Measurements from ENCODE around the gene NSD2. TPM values are rescaled to one million over a fixed set of nuclear protein-coding genes. Genes with fewer than 3 reads are reported as not detected.

NSD2 gene
- total RNA-seq, 1 experiment from 2014 or later: 136 TPM

DNA sequence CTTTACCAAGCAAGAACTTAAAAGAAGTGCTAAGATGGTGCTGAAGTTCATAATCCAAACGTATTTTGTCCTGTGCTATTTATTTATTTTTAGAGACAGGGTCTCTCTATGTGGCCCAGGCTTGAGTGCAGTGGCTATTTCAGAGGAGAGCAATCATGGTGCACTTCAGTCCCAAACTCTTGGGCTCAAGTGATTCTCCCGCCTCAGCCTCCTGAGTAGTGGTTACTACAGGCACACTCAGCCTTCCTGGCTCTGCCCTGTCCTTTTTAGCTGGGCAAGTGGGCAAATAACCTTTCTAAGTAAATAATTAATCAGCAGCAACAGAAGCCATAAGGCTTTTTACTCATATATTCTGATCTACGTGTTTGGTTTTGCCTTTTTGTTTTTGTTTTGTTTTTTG, 2.6 kb downstream of the NSD2 start:
- no peaks in the 10 kb centered on the region for H3K9me3 Mint-ChIP-seq
- Histone ChIP-seq H2AFZ (ENCODE audit: low read length) (no peak overlapping the region), H4K8ac (replicated peaks; ENCODE audit: insufficient read length, low read depth, low read length) (no peak overlapping the region), H3K23ac (ENCODE audit: insufficient read length, low read depth, low read length) (no peak overlapping the region), H2BK12ac (ENCODE audit: insufficient read length, low read depth, low read length) (no peak overlapping the region), H3K9ac (ENCODE audit: extremely low read depth, insufficient read length, low read length) (no peak overlapping the region), H3K4ac (ENCODE audit: low read depth, low read length) (no peak overlapping the region), H3K27me3 (ENCODE audit: insufficient read depth, low read length) (peaks cover under 1% of the 10 kb centered on the region; the same call in 1 of the 2 replicates), H2BK120ac (ENCODE audit: low read depth, low read length, poor library complexity, severe bottlenecking) (no peak overlapping the region), H4K20me1 (ENCODE audit: control insufficient read depth, insufficient read depth, insufficient read length) (no peaks in the 10 kb centered on the region), H4K91ac (ENCODE audit: insufficient read length, low read depth, low read length) (no peak overlapping the region), H3K27ac (ENCODE audit: insufficient read length, low read depth, low read length) (no peak overlapping the region), H3T11ph (ENCODE audit: low read length) (no peak overlapping the region), H3K79me2 (ENCODE audit: insufficient read depth, low read length) (peaks cover 40% of the 10 kb centered on the region; the same call in 1 of the 2 replicates), H3K79me1 (ENCODE audit: insufficient read depth, low read depth, low read length, poor library complexity, severe bottlenecking) (peaks cover 14% of the 10 kb centered on the region), H3K56ac (ENCODE audit: insufficient read length, low read depth, low read length) (no peak overlapping the region), H3K4me2 (ENCODE audit: insufficient read depth, insufficient read length, low read length) (no peak overlapping the region), H2BK15ac (ENCODE audit: low read depth, low read length) (no peak overlapping the region), H3K4me1 (ENCODE audit: insufficient read depth, low read length) (no peaks in the 10 kb centered on the region; the same call in 1 of the 2 replicates), H3K18ac (ENCODE audit: insufficient read length, low read depth, low read length) (no peak overlapping the region), H4K5ac (ENCODE audit: insufficient read length, low read depth, low read length) (no peak overlapping the region), H2BK20ac (ENCODE audit: low read depth, low read length, poor library complexity, severe bottlenecking) (no peak overlapping the region), H3K9me3 (ENCODE audit: control insufficient read depth, low read depth, low read length) (no peaks in the 10 kb centered on the region), H2BK5ac (ENCODE audit: insufficient read length, low read length) (no peak overlapping the region), H3K23me2 (ENCODE audit: insufficient read length, low read depth, low read length, poor library complexity, severe bottlenecking) (peaks cover 7% of the 10 kb centered on the region), H2AK5ac (ENCODE audit: insufficient read length, low read length) (no peak overlapping the region), H3K14ac (ENCODE audit: insufficient read depth, low read length) (no peak overlapping the region)
- no peak for DNase-seq
- TF ChIP-seq, protein P1, sequence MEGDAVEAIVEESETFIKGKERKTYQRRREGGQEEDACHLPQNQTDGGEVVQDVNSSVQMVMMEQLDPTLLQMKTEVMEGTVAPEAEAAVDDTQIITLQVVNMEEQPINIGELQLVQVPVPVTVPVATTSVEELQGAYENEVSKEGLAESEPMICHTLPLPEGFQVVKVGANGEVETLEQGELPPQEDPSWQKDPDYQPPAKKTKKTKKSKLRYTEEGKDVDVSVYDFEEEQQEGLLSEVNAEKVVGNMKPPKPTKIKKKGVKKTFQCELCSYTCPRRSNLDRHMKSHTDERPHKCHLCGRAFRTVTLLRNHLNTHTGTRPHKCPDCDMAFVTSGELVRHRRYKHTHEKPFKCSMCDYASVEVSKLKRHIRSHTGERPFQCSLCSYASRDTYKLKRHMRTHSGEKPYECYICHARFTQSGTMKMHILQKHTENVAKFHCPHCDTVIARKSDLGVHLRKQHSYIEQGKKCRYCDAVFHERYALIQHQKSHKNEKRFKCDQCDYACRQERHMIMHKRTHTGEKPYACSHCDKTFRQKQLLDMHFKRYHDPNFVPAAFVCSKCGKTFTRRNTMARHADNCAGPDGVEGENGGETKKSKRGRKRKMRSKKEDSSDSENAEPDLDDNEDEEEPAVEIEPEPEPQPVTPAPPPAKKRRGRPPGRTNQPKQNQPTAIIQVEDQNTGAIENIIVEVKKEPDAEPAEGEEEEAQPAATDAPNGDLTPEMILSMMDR (conservative IDR thresholded peaks at IDR 0.05): no peak
- H3K4me1 Mint-ChIP-seq: peaks cover 35 to 39% of the 10 kb centered on the region in 2 experiments
- H3K4me3 Mint-ChIP-seq: peak overlapping the region in 1 of 2 experiments; percentile 19; a peak in 3 of 5 replicates
- peaks cover 16% of the 10 kb centered on the region for H3K27me3 Mint-ChIP-seq (ENCODE audit: low read depth)
- WGBS (ENCODE audit: extremely low coverage, insufficient read length, low lambda C conversion rate): no CpG with 5 or more reads among the region's 3 CpGs
- H3K27ac Mint-ChIP-seq: no peak overlapping the region; a peak in 1 of 7 replicates
- H3K36me3 Mint-ChIP-seq (ENCODE audit: insufficient read depth in 1 of 3, low read depth in 3 of 3): no peaks in the 10 kb centered on the region; a peak in 3 of 7 replicates

Data from H9 (cell line).